WERI-Rb-1 (cell line): ENCODE results near the gene CDK6.
A peak's percentile ranks its signal among the peaks of the same experiment; 100 is the strongest.

Experiments used
- DNase-seq: peaks from one replicate; pipeline ENCODE4 v3.0.0-alpha.2; 2020
- H3K27ac ChIP-seq: fragments of 250-450 bp; sonication (Bioruptor Pico); 2 replicates; pipeline ENCODE4 v1.5.1; 2020; ENCODE audit warnings: mild to moderate bottlenecking, moderate library complexity
- H3K27me3 ChIP-seq: fragments of 250-450 bp; sonication (Bioruptor Pico); 2 replicates; pipeline ENCODE4 v1.5.1; 2021; ENCODE audit warnings: mild to moderate bottlenecking, low read depth, moderate library complexity; ENCODE audit not compliant: insufficient read depth, severe bottlenecking
- H3K36me3 ChIP-seq: fragments of 250-450 bp; sonication (Bioruptor Pico); 2 replicates; pipeline ENCODE4 v1.5.1; 2020; ENCODE audit warnings: mild to moderate bottlenecking, moderate library complexity
- H3K4me3 ChIP-seq: 2 replicates; pipeline ENCODE4 v1.5.1; 2011; ENCODE audit warnings: low read depth, mild to moderate bottlenecking, control low read depth, low read length
- H3K9me3 ChIP-seq: fragments of 250-450 bp; sonication (Bioruptor Pico); 2 replicates; pipeline ENCODE4 v1.5.1; 2021; ENCODE audit warnings: mild to moderate bottlenecking, moderate library complexity; ENCODE audit not compliant: severe bottlenecking
- CTCF ChIP-seq: IDR thresholded peaks from 2 replicates; pipeline ENCODE4 v1.5.1; 2011; ENCODE audit warnings: low read depth, mild to moderate bottlenecking, control low read depth, inconsistent platforms, low read length

Gene CDK6

GRCh38 chr7:92697414-92697813 is 139.0 kb downstream of the CDK6 start:
- Histone ChIP-seq H3K9me3 (no peaks in the 10 kb centered on the region), H3K27ac (no peak overlapping the region), H3K36me3 (no peaks in the 10 kb centered on the region), H3K4me3 (no peak overlapping the region), H3K27me3 (no peaks in the 10 kb centered on the region)
- no peak for TF ChIP-seq CTCF
- DNase-seq: no peak

GRCh38 chr7:92697012-92697411 is 139.4 kb downstream of the CDK6 start:
- Histone ChIP-seq H3K27me3 (no peaks in the 10 kb centered on the region), H3K4me3 (no peak overlapping the region), H3K27ac (no peak overlapping the region), H3K9me3 (no peaks in the 10 kb centered on the region), H3K36me3 (no peaks in the 10 kb centered on the region)
- DNase-seq: no peak
- TF ChIP-seq CTCF: no peak

- DNase-seq: no peak
- Histone ChIP-seq H3K4me3 (no peak overlapping the region), H3K27ac (no peak overlapping the region), H3K27me3 (no peaks in the 10 kb centered on the region), H3K9me3 (no peaks in the 10 kb centered on the region), H3K36me3 (no peaks in the 10 kb centered on the region)
- TF ChIP-seq CTCF: no peak
These were observed 139.8 kb downstream of the CDK6 start for GRCh38 chr7:92696584-92696983.

- H3K36me3 ChIP-seq: no peaks in the 10 kb centered on the region
- peak; percentile 45 for DNase-seq
- peak overlapping the region; percentile 39 for H3K4me3 ChIP-seq
- no peaks in the 10 kb centered on the region for H3K27me3 ChIP-seq
- H3K27ac ChIP-seq: peak overlapping the region; percentile 12; the same call in 1 of the 2 replicates
- no peak for TF ChIP-seq CTCF
- H3K9me3 ChIP-seq: no peaks in the 10 kb centered on the region
These were observed 140.8 kb downstream of the CDK6 start for GRCh38 chr7:92695308-92696261.

GRCh38 chr7:92694211-92694610 is 142.2 kb downstream of the CDK6 start:
- H3K27ac ChIP-seq: no peak overlapping the region

More at GRCh38 chr7:92694211-92694610, 142.2 kb downstream of the CDK6 start:
- DNase-seq: no peak
- no peaks in the 10 kb centered on the region for H3K9me3 ChIP-seq
- H3K36me3 ChIP-seq: no peaks in the 10 kb centered on the region
- H3K27me3 ChIP-seq: no peaks in the 10 kb centered on the region
- no peak for TF ChIP-seq CTCF
- no peak overlapping the region for H3K4me3 ChIP-seq
